Gastrocnemius medialis (tissue), 4 donors: ENCODE measurements around the gene GNAT3. TPM values are rescaled to one million over a fixed set of nuclear protein-coding genes. Genes with fewer than 3 reads are reported as not detected.

Experiments
- ATAC-seq, 2 donors: fragments of 150-250 bp; one replicate each; pipeline ENCODE4 v1.9.1; 2016
- DNase-seq, 2 donors: peaks; one replicate each; pipeline ENCODE4 v3.0.0-alpha.2; 2019
- H3K27ac ChIP-seq, 4 donors: fragments of 200-600 bp; sonication (generic); 1 replicate in 1 of 4; 2 replicates in 3 of 4; pipeline ENCODE4 v1.5.1; 2016 to 2018; ENCODE audit warnings: mild to moderate bottlenecking in 2 of 4, moderate library complexity in 1 of 4
- H3K27me3 ChIP-seq, 3 donors: fragments of 200-600 bp; sonication (generic) in 2 of 3; 1 replicate in 1 of 3; 2 replicates in 2 of 3; pipeline versions ENCODE4 v1.5.1 to v1.6.0; 2016 to 2019; ENCODE audit warnings: mild to moderate bottlenecking in 1 of 3, moderate library complexity in 1 of 3
- H3K36me3 ChIP-seq, 2 donors: fragments of 200-600 bp; sonication (generic) in 1 of 2; one replicate each; pipeline ENCODE4 v1.5.1; 2017 to 2018
- H3K4me1 ChIP-seq, 2 donors: fragments of 200-600 bp; sonication (generic) in 1 of 2; one replicate each; pipeline ENCODE4 v1.5.1; 2016 to 2017; ENCODE audit warnings: mild to moderate bottlenecking in 2 of 2
- H3K4me3 ChIP-seq, 4 donors: fragments of 200-600 bp; sonication (generic) in 3 of 4; 1 replicate in 1 of 4; 2 replicates in 3 of 4; pipeline ENCODE4 v1.5.1; 2016 to 2019; ENCODE audit warnings: mild to moderate bottlenecking in 2 of 4
- H3K9me3 ChIP-seq, 3 donors: fragments of 200-600 bp; sonication (generic) in 2 of 3; 1 replicate in 1 of 3; 2 replicates in 2 of 3; pipeline ENCODE4 v1.5.1; 2016 to 2019
- POLR2A ChIP-seq, 2 donors: fragments of 450-650 bp; IDR thresholded peaks; one replicate each; pipeline ENCODE4 v1.6.1; 2017; ENCODE audit warnings: antibody characterized with exemption in 2 of 2, mild to moderate bottlenecking in 2 of 2, moderate library complexity in 2 of 2
- in situ Hi-C, 4 donors: fragments of 200-750 bp; cut with MboI; loops; one replicate each; pipeline versions ENCODE4 v1.15.0 to v1.8.0; 2017; ENCODE audit warnings: low sequenced_read_pairs in 4 of 4
- intact Hi-C: fragments of 100-400 bp; cut with DNase I; formaldehyde crosslinking; loops from one replicate; pipeline ENCODE4 v1.15.1; 2023; ENCODE audit warnings: low total_unique reads
- total RNA-seq, 4 donors: library from RNA; depleted of rRNA; stranded (reverse); fragments of >200 nt; gene quantifications; one replicate each; pipeline versions ENCODE4 v1.1.0 to v1.2.3, GENCODE V29; 2016
- TF ChIP-seq, protein P1 (sequence below), 5 experiments: fragments of 450-650 bp in 3 of 5; fragments of 200-600 bp in 2 of 5; sonication (generic) in 2 of 5; IDR thresholded peaks in 4 of 5; conservative IDR thresholded peaks in 1 of 5; 1 replicate in 4 of 5; 2 replicates in 1 of 5; pipeline ENCODE4 v1.5.1; 2016 to 2019; ENCODE audit warnings: antibody characterized with exemption in 5 of 5, mild to moderate bottlenecking in 3 of 5, moderate library complexity in 3 of 5

Gene GNAT3
- total RNA-seq, 4 donors from 2014 or later: not detected

- no peaks in the 10 kb centered on the region for H3K27me3 ChIP-seq
- no peak for ATAC-seq
- no peak overlapping the region for H3K4me3 ChIP-seq
- no peak for DNase-seq
- H3K36me3 ChIP-seq: no peaks in the 10 kb centered on the region
- no peaks in the 10 kb centered on the region for H3K9me3 ChIP-seq
- intact Hi-C loops (no loop called here), in situ Hi-C loops (loop anchor here in 1 of 4 donors (25.0 kb wide), 1 partner anchor 1047 kb away; no protein-coding TSS in a partner anchor)
- TF ChIP-seq POLR2A (IDR thresholded peaks at IDR 0.05): no peak
- TF ChIP-seq, protein P1, sequence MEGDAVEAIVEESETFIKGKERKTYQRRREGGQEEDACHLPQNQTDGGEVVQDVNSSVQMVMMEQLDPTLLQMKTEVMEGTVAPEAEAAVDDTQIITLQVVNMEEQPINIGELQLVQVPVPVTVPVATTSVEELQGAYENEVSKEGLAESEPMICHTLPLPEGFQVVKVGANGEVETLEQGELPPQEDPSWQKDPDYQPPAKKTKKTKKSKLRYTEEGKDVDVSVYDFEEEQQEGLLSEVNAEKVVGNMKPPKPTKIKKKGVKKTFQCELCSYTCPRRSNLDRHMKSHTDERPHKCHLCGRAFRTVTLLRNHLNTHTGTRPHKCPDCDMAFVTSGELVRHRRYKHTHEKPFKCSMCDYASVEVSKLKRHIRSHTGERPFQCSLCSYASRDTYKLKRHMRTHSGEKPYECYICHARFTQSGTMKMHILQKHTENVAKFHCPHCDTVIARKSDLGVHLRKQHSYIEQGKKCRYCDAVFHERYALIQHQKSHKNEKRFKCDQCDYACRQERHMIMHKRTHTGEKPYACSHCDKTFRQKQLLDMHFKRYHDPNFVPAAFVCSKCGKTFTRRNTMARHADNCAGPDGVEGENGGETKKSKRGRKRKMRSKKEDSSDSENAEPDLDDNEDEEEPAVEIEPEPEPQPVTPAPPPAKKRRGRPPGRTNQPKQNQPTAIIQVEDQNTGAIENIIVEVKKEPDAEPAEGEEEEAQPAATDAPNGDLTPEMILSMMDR (IDR thresholded peaks at IDR 0.05 in 4 of 5, conservative IDR thresholded peaks at IDR 0.05 in 1 of 5): no peak
- no peaks in the 10 kb centered on the region for H3K4me1 ChIP-seq
- H3K27ac ChIP-seq: no peak overlapping the region
Observed at GRCh38 chr7:80415522-80415921, 96.3 kb downstream of the GNAT3 start.

DNA sequence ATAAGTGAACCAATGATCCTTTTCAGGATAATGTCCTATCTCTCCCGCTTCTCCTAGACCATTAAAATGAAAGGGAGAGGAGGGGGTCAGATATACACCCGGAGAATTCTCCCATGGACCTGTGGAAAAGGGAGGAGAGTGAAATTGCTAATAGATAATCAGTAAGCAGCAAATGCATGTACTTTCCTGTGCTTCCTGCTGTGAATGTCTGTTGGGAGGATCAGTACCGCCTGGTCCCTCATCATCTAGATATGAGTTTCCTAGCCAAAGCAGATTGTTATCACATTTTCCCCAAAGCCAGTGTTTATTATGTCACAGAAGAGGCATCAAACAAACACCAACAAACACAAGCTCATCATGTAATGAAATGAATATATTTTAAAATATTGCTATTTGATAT is 96.8 kb downstream of the GNAT3 start:
- TF ChIP-seq POLR2A (IDR thresholded peaks at IDR 0.05): no peak
- TF ChIP-seq, protein P1 (IDR thresholded peaks at IDR 0.05 in 4 of 5, conservative IDR thresholded peaks at IDR 0.05 in 1 of 5): no peak
- Histone ChIP-seq H3K27me3 (no peaks in the 10 kb centered on the region), H3K27ac (no peak overlapping the region), H3K4me3 (no peak overlapping the region), H3K9me3 (no peaks in the 10 kb centered on the region), H3K4me1 (no peaks in the 10 kb centered on the region), H3K36me3 (no peaks in the 10 kb centered on the region)
- in situ Hi-C loops: loop anchor here in 1 of 4 donors (25.0 kb wide), 1 partner anchor 1047 kb away; no protein-coding TSS in a partner anchor
- ATAC-seq: no peak
- DNase-seq: no peak
- intact Hi-C loops: no loop called here

DNA sequence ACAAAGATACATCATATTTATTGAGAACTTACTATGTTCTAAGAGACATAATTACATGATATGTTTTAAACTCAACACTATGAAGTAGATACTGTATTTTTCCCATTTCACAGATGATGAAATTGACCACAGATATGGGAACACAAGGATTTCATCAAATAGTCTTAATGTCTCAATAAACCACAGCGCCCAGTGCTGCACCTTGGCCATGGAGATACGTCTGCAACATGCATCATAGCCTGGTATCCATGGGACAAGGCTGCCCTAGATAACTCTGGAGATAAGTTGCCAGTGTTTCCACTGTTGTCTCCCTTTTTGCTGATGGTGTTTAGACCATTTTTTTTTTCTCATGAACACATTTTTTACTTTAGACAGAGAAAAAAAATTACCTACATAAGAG is 97.5 kb downstream of the GNAT3 start:
- H3K36me3 ChIP-seq: no peaks in the 10 kb centered on the region
- H3K27me3 ChIP-seq: no peaks in the 10 kb centered on the region
- ATAC-seq (no peak), DNase-seq (no peak)
- intact Hi-C loops: no loop called here
- in situ Hi-C loops: loop anchor here in 1 of 4 donors (25.0 kb wide), 1 partner anchor 1048 kb away; no protein-coding TSS in a partner anchor
- no peak overlapping the region for H3K27ac ChIP-seq
- no peaks in the 10 kb centered on the region for H3K4me1 ChIP-seq
- H3K9me3 ChIP-seq: no peaks in the 10 kb centered on the region
- TF ChIP-seq POLR2A (IDR thresholded peaks at IDR 0.05): no peak
- TF ChIP-seq, protein P1 (IDR thresholded peaks at IDR 0.05 in 4 of 5, conservative IDR thresholded peaks at IDR 0.05 in 1 of 5): no peak
- H3K4me3 ChIP-seq: no peak overlapping the region

- in situ Hi-C loops (loop anchor here in 1 of 4 donors (25.0 kb wide), 1 partner anchor 1049 kb away; no protein-coding TSS in a partner anchor), intact Hi-C loops (no loop called here)
- Histone ChIP-seq H3K27ac (no peak overlapping the region), H3K27me3 (no peaks in the 10 kb centered on the region), H3K9me3 (no peaks in the 10 kb centered on the region), H3K4me1 (no peaks in the 10 kb centered on the region), H3K4me3 (no peak overlapping the region), H3K36me3 (no peaks in the 10 kb centered on the region)
- TF ChIP-seq, protein P1 (IDR thresholded peaks at IDR 0.05 in 4 of 5, conservative IDR thresholded peaks at IDR 0.05 in 1 of 5): no peak
- no peak for DNase-seq
- ATAC-seq: no peak
Observed at GRCh38 chr7:80413383-80413945, 98.4 kb downstream of the GNAT3 start.
